Measurements from ENCODE around the gene CTNND1. TPM values are rescaled to one million over a fixed set of nuclear protein-coding genes. Genes with fewer than 3 reads are reported as not detected.
A peak's percentile ranks its signal among the peaks of the same experiment; 100 is the strongest.

CTNND1 gene
- total and polyA plus RNA-seq, 9 of the 15 experiments (the other 6 are each of a cell fraction or from before 2014, with no cell fraction given): 11.1 to 74.0 (median 43.3) TPM

GRCh38 chr11:57761301-57762234, at the start of gene CTNND1 (continued):
- TF ChIP-seq E4F1 (CRISPR knock-in tag; IDR thresholded peaks at IDR 0.05; ENCODE audit: borderline replicate concordance): no peak
- no peak for TF ChIP-seq ESRRA (IDR thresholded peaks at IDR 0.05; ENCODE audit: borderline replicate concordance, low read depth)
- TF ChIP-seq FOXA1 (IDR thresholded peaks at IDR 0.05; ENCODE audit: borderline replicate concordance): no peak
- no peak for TF ChIP-seq KAT2B (IDR thresholded peaks at IDR 0.05; ENCODE audit: low read depth, low read length)
- TF ChIP-seq POLR2AphosphoS2 (IDR thresholded peaks at IDR 0.05; ENCODE audit: low read length): 0 out of 2 replicates have a peak, but pooled peaks have one; percentile 71
- no peak for TF ChIP-seq ZKSCAN1 (IDR thresholded peaks at IDR 0.05; ENCODE audit: low read depth, low read length)
- peak; percentile 86 for TF ChIP-seq NFYB (IDR thresholded peaks at IDR 0.05; ENCODE audit: extremely low read depth, insufficient read length)
- TF ChIP-seq CHCHD3 (CRISPR knock-in tag; IDR thresholded peaks at IDR 0.05): no peak
- TF ChIP-seq BRF1 (IDR thresholded peaks at IDR 0.05; ENCODE audit: borderline replicate concordance, extremely low read depth, insufficient read length): no peak
- TF ChIP-seq SAP30 (IDR thresholded peaks at IDR 0.05; ENCODE audit: borderline replicate concordance, insufficient read depth, low read depth, low read length, poor library complexity, severe bottlenecking): no peak
- no peak for TF ChIP-seq TCF15 (CRISPR knock-in tag; IDR thresholded peaks at IDR 0.05)
- peak in 1 of 2 experiments; percentile 41; a peak in 2 of 4 replicates for TF ChIP-seq MNT (conservative IDR thresholded peaks at IDR 0.05)
- peak; percentile 91 for TF ChIP-seq POLR2B (IDR thresholded peaks at IDR 0.05; ENCODE audit: low read depth, partially characterized antibody)
- no peak for TF ChIP-seq ADNP (tag; IDR thresholded peaks at IDR 0.05)
- TF ChIP-seq, protein P1, sequence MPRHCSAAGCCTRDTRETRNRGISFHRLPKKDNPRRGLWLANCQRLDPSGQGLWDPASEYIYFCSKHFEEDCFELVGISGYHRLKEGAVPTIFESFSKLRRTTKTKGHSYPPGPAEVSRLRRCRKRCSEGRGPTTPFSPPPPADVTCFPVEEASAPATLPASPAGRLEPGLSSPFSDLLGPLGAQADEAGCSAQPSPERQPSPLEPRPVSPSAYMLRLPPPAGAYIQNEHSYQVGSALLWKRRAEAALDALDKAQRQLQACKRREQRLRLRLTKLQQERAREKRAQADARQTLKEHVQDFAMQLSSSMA (CRISPR knock-in tag; IDR thresholded peaks at IDR 0.05): no peak
- TF ChIP-seq THRAP3 (IDR thresholded peaks at IDR 0.05; ENCODE audit: borderline replicate concordance): no peak
- TF ChIP-seq ATF3 (IDR thresholded peaks at IDR 0.05): peak; percentile 87
- TF ChIP-seq ATF3 (CRISPR knock-in tag; conservative IDR thresholded peaks at IDR 0.05): no peak

Measured in K562 (cell line).